Measurements from ENCODE around the gene GNAT2.

GNAT2 gene

GRCh38 chr1:109643385-109644230 lies 24.2 kb upstream of the GNAT2 start:
- POLR2A ChIA-PET (ENCODE audit: low non-redundant PET), result no interaction called here

GRCh38 chr1:109642626-109643025 lies 23.2 kb upstream of the GNAT2 start:
- no peak overlapping the region for H3K27ac ChIP-seq
- TF ChIP-seq CTCF (conservative IDR thresholded peaks at IDR 0.05; ENCODE audit: low read depth), result no peak
- POLR2A ChIA-PET (ENCODE audit: low non-redundant PET), result no interaction called here
- DNase-seq (ENCODE audit: low spot score), result no peak
- CTCF ChIA-PET, result interaction anchor here (0.6 to 0.7 kb wide), 3 partner anchors 10 to 114 kb away, joined by 3 read pairs; no protein-coding TSS in a partner anchor

More at GRCh38 chr1:109643385-109644230, 24.2 kb upstream of the GNAT2 start:
- peak; percentile 89 for TF ChIP-seq CTCF (conservative IDR thresholded peaks at IDR 0.05; ENCODE audit: low read depth)
- no peak overlapping the region for H3K27ac ChIP-seq
- peak; percentile 73 for DNase-seq (ENCODE audit: low spot score)
- CTCF ChIA-PET, result interaction anchor here (0.6 to 0.9 kb wide), 4 partner anchors 50 to 337 kb away, joined by 3 to 4 read pairs (median 3); no protein-coding TSS in a partner anchor

- no peak for DNase-seq (ENCODE audit: low spot score)
- ChIA-PET CTCF (interaction anchor here (0.9 to 6.6 kb wide), 4 partner anchors 9 to 342 kb away, joined by 6 to 97 read pairs (median 30); partner anchors contain the start of gene AHCYL1), POLR2A (ENCODE audit: low non-redundant PET) (no interaction called here)
- TF ChIP-seq CTCF (conservative IDR thresholded peaks at IDR 0.05; ENCODE audit: low read depth), result no peak
- H3K27ac ChIP-seq, result no peak overlapping the region
Measured at GRCh38 chr1:109641861-109642260, 22.4 kb upstream of the GNAT2 start.

- no peak overlapping the region for H3K27ac ChIP-seq
- DNase-seq (ENCODE audit: low spot score), result no peak
- CTCF ChIA-PET, result interaction anchor here (0.6 to 6.6 kb wide), 16 partner anchors 10 to 1780 kb away, joined by 3 to 97 read pairs (median 4); partner anchors contain the start of genes AHCYL1 and GNAI3
- TF ChIP-seq CTCF (conservative IDR thresholded peaks at IDR 0.05; ENCODE audit: low read depth), result no peak
- POLR2A ChIA-PET (ENCODE audit: low non-redundant PET), result no interaction called here
Measured at GRCh38 chr1:109641078-109641740, 21.8 kb upstream of the GNAT2 start.

DNA sequence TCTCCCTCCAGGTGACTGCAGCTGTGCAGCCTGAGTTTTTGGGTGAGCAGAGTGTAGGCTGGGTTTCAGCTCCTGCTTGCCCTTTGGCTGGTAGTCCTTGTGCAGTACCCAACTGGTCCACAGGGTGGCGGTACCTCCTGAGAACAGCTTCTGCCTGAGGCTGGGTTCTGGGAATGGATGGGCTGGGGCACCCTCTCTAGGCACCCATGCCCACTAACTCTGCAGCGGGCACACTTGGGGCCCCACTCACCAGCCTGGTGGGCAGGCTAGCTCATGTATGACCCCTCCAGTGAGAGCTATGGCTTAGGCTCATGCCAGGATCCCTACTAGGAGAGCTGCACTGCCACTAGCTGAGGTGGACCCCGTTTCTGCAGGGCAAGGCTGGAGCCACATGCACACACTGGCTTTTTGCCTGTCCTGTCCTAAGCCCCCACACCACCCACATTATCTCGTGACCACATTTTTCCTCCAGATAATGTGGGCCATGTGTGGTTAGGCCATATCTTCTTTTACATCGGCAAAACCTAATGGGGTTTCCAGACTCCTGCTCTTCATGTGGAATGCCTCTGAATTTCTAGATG lies 21.0 kb upstream of the GNAT2 start:
- peak; percentile 50 for DNase-seq (ENCODE audit: low spot score)
- TF ChIP-seq CTCF (conservative IDR thresholded peaks at IDR 0.05; ENCODE audit: low read depth), result peak; percentile 86
- ChIA-PET POLR2A (ENCODE audit: low non-redundant PET) (no interaction called here), CTCF (interaction anchor here (0.6 to 6.6 kb wide), 30 partner anchors 9 to 346 kb away, joined by 3 to 97 read pairs (median 4); partner anchors contain the start of genes AHCYL1, GNAI3 and GSTM4)
- no peak overlapping the region for H3K27ac ChIP-seq

DNA sequence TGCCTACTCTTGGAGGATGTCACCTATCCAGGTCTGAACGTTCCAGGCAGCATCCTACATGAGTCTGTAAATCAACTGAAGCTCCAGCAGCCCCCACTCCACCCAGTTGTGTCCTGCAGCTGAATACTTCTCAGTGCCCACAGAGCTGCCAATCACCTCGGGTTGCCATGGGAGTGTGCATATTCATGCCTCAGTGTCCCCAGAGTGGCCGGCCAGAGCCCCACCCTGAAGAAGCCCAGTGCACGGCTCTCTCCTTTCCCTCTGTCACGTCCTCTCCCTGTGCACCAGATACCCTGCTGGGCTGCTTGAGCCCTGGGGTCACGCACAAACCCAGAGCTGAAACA lies 20.4 kb upstream of the GNAT2 start:
- no peak overlapping the region for H3K27ac ChIP-seq
- ChIA-PET CTCF (interaction anchor here (0.6 to 6.6 kb wide), 25 partner anchors 9 to 346 kb away, joined by 3 to 97 read pairs (median 5); partner anchors contain the start of genes AHCYL1, GNAI3 and GSTM4), POLR2A (ENCODE audit: low non-redundant PET) (no interaction called here)
- DNase-seq (ENCODE audit: low spot score), result no peak
- TF ChIP-seq CTCF (conservative IDR thresholded peaks at IDR 0.05; ENCODE audit: low read depth), result no peak

All from RWPE1 (cell line).